AG04450 (cell line): ENCODE results near the gene SLC4A4. TPM values are rescaled to one million over a fixed set of nuclear protein-coding genes. Genes with fewer than 3 reads are reported as not detected.

Experiments used
- CTCF ChIA-PET: fragments of 300-600, 350-600 bp; formaldehyde crosslinking; extraction: SDS; loops from one replicate; lab custom pipeline; 2022; ENCODE audit warnings: antibody characterized with exemption, inconsistent platforms; lab: Charles Lee
- POLR2A ChIA-PET: fragments of 350-600 bp; formaldehyde crosslinking; extraction: SDS; loops from one replicate; lab custom pipeline; 2021; ENCODE audit warnings: antibody characterized with exemption, inconsistent platforms; lab: Yijun Ruan, JAX
- DNase-seq: peaks from one replicate; pipeline ENCODE4 v3.0.0-alpha.2; 2011; ENCODE audit warnings: low read depth, low spot score
- H3K27ac ChIP-seq: one replicate; pipeline ENCODE4 v1.5.1; 2012; ENCODE audit warnings: low read depth, low read length, control low read depth
- H3K27me3 ChIP-seq: one replicate; pipeline ENCODE4 v1.6.0; 2012; ENCODE audit warnings: low read length; ENCODE audit not compliant: control insufficient read depth, insufficient read depth
- H3K4me3 ChIP-seq: 2 replicates; pipeline ENCODE4 v1.5.1; 2011; ENCODE audit warnings: mild to moderate bottlenecking, low read depth, low read length, control low read depth
- H3K9me3 ChIP-seq: 2 replicates; pipeline ENCODE4 v1.5.1; 2012; ENCODE audit warnings: low read length; ENCODE audit not compliant: control insufficient read depth, insufficient read depth
- CTCF ChIP-seq: IDR thresholded peaks from 2 replicates; pipeline ENCODE4 v1.5.1; 2011; ENCODE audit warnings: low read depth, low read length, control low read depth, inconsistent platforms
- polyA plus RNA-seq: library from polyadenylated mRNA; depleted of rRNA; stranded (reverse); fragments of >200 nt; gene quantifications from 2 replicates; pipeline ENCODE4 v1.2.3, GENCODE V29; 2011

Gene SLC4A4
- polyA plus RNA-seq, 1 experiment: 17.5 TPM

- no peaks in the 10 kb centered on the region for H3K27me3 ChIP-seq
- CTCF ChIA-PET: no interaction called here
- POLR2A ChIA-PET: no interaction called here
- no peak overlapping the region for H3K4me3 ChIP-seq
- no peak for DNase-seq
- no peak overlapping the region for H3K27ac ChIP-seq
- TF ChIP-seq CTCF: no peak
- no peaks in the 10 kb centered on the region for H3K9me3 ChIP-seq
Measured at GRCh38 chr4:71468116-71468710, 129.4 kb downstream of the SLC4A4 start.

- DNase-seq: no peak
- no peaks in the 10 kb centered on the region for H3K9me3 ChIP-seq
- no peaks in the 10 kb centered on the region for H3K27me3 ChIP-seq
- H3K4me3 ChIP-seq: no peak overlapping the region
- no peak overlapping the region for H3K27ac ChIP-seq
- POLR2A ChIA-PET: no interaction called here
- CTCF ChIA-PET: interaction anchor here (0.5 kb wide), 1 partner anchor 240 kb away, joined by 3 read pairs; no protein-coding TSS in a partner anchor
- TF ChIP-seq CTCF: no peak
Measured at GRCh38 chr4:71469541-71469940, 130.7 kb downstream of the SLC4A4 start.

GRCh38 chr4:71470524-71470923, 131.7 kb downstream of the SLC4A4 start:
- H3K27ac ChIP-seq: no peak overlapping the region
- no peak for TF ChIP-seq CTCF
- CTCF ChIA-PET: no interaction called here
- POLR2A ChIA-PET: no interaction called here
- H3K27me3 ChIP-seq: no peaks in the 10 kb centered on the region
- H3K9me3 ChIP-seq: no peaks in the 10 kb centered on the region
- no peak for DNase-seq
- no peak overlapping the region for H3K4me3 ChIP-seq

- H3K27ac ChIP-seq: peak overlapping the region; percentile 58
- CTCF ChIA-PET: interaction anchor here (0.6 kb wide), 2 partner anchors 844 to 1784 kb away, joined by 3 read pairs; no protein-coding TSS in a partner anchor
- H3K27me3 ChIP-seq: no peaks in the 10 kb centered on the region
- DNase-seq: peak; percentile 65
- no peaks in the 10 kb centered on the region for H3K9me3 ChIP-seq
- TF ChIP-seq CTCF: no peak
- POLR2A ChIA-PET: interaction anchor here (1.0 kb wide), 1 partner anchor 18 kb away, joined by 3 read pairs; no protein-coding TSS in a partner anchor
- no peak overlapping the region for H3K4me3 ChIP-seq
Measured at GRCh38 chr4:71472946-71473345, 134.1 kb downstream of the SLC4A4 start.

- no peak overlapping the region for H3K4me3 ChIP-seq
- no peak overlapping the region for H3K27ac ChIP-seq
- ChIA-PET POLR2A (no interaction called here), CTCF (interaction anchor here (0.6 kb wide), 2 partner anchors 843 to 1783 kb away, joined by 3 read pairs; no protein-coding TSS in a partner anchor)
- no peaks in the 10 kb centered on the region for H3K9me3 ChIP-seq
- no peaks in the 10 kb centered on the region for H3K27me3 ChIP-seq
- TF ChIP-seq CTCF: no peak
- DNase-seq: no peak
Measured at GRCh38 chr4:71473541-71474240, 134.9 kb downstream of the SLC4A4 start.
